GM18508 (cell line): ENCODE results near the gene SRRM3.
"Not testable (repeated sequence)": the region's sequence is repeated elsewhere in the genome, so short reads cannot be mapped to it uniquely, and the experiment has no call there.

Source experiments
- ATAC-seq: cut with Tn5 transposase; IDR thresholded peaks from one replicate; pipeline ENCODE4 v1.9.1; 2021; ENCODE audit warnings: moderate number of reproducible peaks; ENCODE audit not compliant: insufficient read depth, unreplicated experiment

SRRM3 gene

GRCh38 chr7:76285604-76286374, 84.1 kb downstream of the SRRM3 start:
- ATAC-seq: no peak

- no peak for ATAC-seq
These were observed 85.2 kb downstream of the SRRM3 start for GRCh38 chr7:76286842-76287403.

GRCh38 chr7:76290847-76291350, 89.2 kb downstream of the SRRM3 start:
- ATAC-seq: not testable (repeated sequence)

- no peak for ATAC-seq
These were observed 89.9 kb downstream of the SRRM3 start for GRCh38 chr7:76291351-76292212.

GRCh38 chr7:76292213-76292573, 90.5 kb downstream of the SRRM3 start:
- no peak for ATAC-seq

GRCh38 chr7:76292911-76293310, 91.2 kb downstream of the SRRM3 start:
- not testable (repeated sequence) for ATAC-seq

GRCh38 chr7:76293407-76293901, 91.8 kb downstream of the SRRM3 start:
- ATAC-seq: no peak

GRCh38 chr7:76294344-76295024, 92.8 kb downstream of the SRRM3 start:
- no peak for ATAC-seq

- no peak for ATAC-seq
These were observed 95.3 kb downstream of the SRRM3 start for GRCh38 chr7:76296743-76297740.

GRCh38 chr7:76300166-76300731, 98.6 kb downstream of the SRRM3 start:
- no peak for ATAC-seq

- ATAC-seq: no peak
These were observed 99.3 kb downstream of the SRRM3 start for GRCh38 chr7:76301000-76301399.

GRCh38 chr7:76302347-76303201, 100.9 kb downstream of the SRRM3 start, which contains the start of gene HSPB1:
Gene HSPB1 (plus strand): TSS chr7:76302673. CDS start chr7:76302713, 40 bp downstream.
- no peak for ATAC-seq

- no peak for ATAC-seq
These were observed 101.8 kb downstream of the SRRM3 start for GRCh38 chr7:76303202-76304147.

- no peak for ATAC-seq
These were observed 103.2 kb downstream of the SRRM3 start for GRCh38 chr7:76304888-76305375.

GRCh38 chr7:76308874-76309273, 107.2 kb downstream of the SRRM3 start:
- not testable (repeated sequence) for ATAC-seq

- not testable (repeated sequence) for ATAC-seq
These were observed 107.8 kb downstream of the SRRM3 start for GRCh38 chr7:76309341-76310101.
